Measurements from ENCODE around the gene INKA1.

DNA sequence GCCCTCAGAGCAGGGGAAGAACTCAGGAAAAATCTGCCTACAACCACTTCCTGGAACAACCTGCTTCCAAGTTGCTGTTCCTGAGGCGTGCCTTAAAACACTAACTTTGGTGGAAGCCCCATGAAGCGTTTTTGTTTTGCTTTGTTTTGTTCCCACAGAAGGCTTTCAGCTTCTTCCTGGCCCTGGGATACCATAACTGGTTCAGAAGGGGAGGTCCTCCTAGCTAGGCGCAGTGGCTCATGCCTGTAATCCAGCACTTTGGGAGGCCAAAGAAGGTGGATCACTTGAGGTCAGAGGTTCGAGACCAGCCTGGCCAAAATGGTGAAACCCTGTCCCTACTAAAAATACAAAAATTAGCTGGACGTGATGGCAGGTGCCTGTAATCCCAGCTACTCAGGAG is 15.5 kb upstream of the INKA1 start:
- TF ChIP-seq EZH2 (IDR thresholded peaks at IDR 0.05; ENCODE audit: borderline replicate concordance): no peak
- TF ChIP-seq, protein P1, sequence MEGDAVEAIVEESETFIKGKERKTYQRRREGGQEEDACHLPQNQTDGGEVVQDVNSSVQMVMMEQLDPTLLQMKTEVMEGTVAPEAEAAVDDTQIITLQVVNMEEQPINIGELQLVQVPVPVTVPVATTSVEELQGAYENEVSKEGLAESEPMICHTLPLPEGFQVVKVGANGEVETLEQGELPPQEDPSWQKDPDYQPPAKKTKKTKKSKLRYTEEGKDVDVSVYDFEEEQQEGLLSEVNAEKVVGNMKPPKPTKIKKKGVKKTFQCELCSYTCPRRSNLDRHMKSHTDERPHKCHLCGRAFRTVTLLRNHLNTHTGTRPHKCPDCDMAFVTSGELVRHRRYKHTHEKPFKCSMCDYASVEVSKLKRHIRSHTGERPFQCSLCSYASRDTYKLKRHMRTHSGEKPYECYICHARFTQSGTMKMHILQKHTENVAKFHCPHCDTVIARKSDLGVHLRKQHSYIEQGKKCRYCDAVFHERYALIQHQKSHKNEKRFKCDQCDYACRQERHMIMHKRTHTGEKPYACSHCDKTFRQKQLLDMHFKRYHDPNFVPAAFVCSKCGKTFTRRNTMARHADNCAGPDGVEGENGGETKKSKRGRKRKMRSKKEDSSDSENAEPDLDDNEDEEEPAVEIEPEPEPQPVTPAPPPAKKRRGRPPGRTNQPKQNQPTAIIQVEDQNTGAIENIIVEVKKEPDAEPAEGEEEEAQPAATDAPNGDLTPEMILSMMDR (IDR thresholded peaks at IDR 0.05; ENCODE audit: poor library complexity): no peak

Measured in hepatocyte (in vitro differentiated cells).